Middle frontal gyrus (tissue), 1 donor: ENCODE measurements around the gene ARHGAP4.

Experiments
- DNase-seq: peaks from one replicate; pipeline ENCODE4 v3.0.0-alpha.2; 2015; ENCODE audit warnings: low spot score; ENCODE audit errors: extremely low spot score

The ARHGAP4 gene

GRCh38 chrX:153907456-153907855 is 18.6 kb downstream of the ARHGAP4 start:
- DNase-seq, result no peak

DNA sequence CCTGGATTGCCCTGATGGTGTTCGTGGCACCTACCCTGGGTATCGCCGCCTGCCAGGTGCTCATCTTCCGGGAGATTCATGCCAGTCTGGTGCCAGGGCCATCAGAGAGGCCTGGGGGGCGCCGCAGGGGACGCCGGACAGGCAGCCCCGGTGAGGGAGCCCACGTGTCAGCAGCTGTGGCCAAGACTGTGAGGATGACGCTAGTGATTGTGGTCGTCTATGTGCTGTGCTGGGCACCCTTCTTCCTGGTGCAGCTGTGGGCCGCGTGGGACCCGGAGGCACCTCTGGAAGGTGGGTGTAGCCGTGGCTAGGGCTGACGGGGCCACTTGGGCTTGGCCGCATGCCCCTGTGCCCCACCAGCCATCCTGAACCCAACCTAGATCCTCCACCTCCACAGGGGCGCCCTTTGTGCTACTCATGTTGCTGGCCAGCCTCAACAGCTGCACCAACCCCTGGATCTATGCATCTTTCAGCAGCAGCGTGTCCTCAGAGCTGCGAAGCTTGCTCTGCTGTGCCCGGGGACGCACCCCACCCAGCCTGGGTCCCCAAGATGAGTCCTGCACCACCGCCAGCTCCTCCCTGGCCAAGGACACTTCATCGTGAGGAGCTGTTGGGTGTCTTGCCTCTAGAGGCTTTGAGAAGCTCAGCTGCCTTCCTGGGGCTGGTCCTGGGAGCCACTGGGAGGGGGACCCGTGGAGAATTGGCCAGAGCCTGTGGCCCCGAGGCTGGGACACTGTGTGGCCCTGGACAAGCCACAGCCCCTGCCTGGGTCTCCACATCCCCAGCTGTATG is 19.7 kb downstream of the ARHGAP4 start:
- DNase-seq, result no peak

- no peak for DNase-seq
Measured at GRCh38 chrX:153905481-153906095, 20.5 kb downstream of the ARHGAP4 start.

GRCh38 chrX:153903991-153904957 is 21.8 kb downstream of the ARHGAP4 start, which contains the start of gene AVPR2:
Gene AVPR2, plus strand, starts transcription at chrX:153904673. Its CDS starts 473 bp downstream, at chrX:153905146.
- no peak for DNase-seq

DNA sequence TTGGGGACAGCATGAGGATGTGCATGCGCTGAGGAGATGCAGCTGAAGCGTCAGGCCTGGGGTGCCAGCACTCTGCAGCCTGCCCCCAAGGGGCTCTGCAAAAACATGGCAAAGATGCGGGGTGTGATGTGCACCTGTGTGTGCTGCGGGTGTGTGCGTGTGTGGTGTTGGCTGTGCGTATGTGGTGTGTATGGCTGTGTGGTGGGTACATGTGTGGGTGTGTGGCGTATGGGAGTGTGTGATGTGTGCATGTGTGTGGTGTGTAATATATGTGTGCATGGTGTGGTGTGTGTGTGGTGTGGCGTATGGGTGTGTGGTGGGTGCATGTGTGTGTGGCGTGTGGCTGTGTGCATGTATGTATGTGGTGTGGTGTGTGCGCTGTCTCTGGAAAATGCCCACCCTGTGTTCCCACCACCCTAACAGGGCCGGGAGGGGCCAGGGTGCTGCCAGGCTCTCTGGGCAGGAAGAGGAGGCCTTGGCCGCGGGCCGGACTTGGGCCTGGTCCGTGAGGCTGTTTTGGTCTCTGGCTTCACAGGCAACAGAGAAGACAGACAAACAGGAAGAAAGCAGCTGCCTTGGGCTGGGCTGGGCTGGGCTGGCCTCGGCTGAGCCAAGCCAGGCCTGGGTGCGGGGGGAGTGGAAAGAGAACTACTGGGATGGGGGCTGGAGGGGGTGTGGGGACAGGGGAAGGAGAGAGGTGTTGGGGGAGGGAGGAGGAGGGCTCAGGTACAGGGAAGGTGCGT is 22.7 kb downstream of the ARHGAP4 start:
- DNase-seq, result no peak

DNA sequence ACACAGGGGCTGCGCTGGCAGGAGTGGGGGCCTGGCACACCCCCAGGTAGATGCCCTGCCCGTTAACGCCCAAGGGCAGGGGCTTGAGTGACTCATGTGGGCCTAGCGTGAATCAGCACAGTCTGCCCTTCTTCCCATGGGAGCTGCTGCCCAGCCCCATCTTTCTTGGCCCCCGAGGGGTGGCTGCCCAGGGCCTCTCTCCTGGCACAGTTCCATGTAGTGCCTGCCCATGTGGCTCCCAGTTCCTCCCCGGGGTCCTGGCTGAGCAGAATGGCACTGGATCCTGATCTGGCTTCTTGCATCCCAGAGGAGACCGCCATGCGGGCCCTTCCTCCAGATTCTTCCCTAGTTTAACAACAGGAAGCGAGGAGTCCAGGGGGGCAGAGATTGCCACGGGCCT is 23.7 kb downstream of the ARHGAP4 start:
- no peak for DNase-seq

GRCh38 chrX:153901753-153902140 is 24.3 kb downstream of the ARHGAP4 start:
- DNase-seq, result no peak

- DNase-seq, result no peak
Measured at GRCh38 chrX:153900831-153901752, 25.0 kb downstream of the ARHGAP4 start.

GRCh38 chrX:153897899-153898298 is 28.2 kb downstream of the ARHGAP4 start:
- no peak for DNase-seq

DNA sequence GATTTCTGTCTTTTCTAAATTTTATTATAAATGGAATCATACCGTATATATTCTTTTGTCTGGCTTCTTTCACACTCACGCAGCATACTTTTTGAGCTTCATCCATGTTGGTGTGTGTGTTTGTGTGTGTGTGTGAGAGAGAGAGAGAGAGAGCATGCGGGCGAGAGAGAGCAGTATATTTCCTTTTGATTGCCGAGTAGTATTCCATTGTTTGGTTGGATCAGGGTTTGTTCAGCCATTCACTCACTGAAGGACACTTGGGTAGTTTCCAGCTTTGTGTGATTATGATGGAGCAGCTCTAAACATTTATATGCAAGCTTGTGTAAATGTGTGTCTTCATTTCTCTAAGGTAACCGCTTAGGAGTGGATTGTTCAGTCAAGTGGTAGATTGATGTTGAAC is 36.9 kb downstream of the ARHGAP4 start:
- DNase-seq, result no peak

- no peak for DNase-seq
Measured at GRCh38 chrX:153888344-153888743, 37.7 kb downstream of the ARHGAP4 start.

DNA sequence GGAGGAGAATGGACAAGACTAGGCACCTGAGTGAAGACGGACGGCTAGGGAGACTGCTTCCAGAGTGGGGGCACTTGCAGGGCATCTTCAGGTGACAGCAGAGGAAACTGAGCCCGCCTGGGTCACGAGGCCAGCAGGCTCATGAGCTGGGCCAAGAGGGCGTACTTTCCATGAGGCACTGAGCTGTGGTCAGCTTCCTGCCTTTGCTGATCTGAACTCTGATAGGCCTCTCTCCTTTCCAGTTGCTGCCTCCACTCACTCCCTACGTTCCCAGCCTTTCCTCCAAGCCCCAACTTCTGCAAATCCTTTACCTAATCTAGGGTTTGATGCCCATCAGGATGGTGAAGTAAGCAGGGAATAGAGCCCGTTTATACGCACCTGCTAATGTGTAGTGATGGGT is 38.7 kb downstream of the ARHGAP4 start:
- DNase-seq, result no peak

DNA sequence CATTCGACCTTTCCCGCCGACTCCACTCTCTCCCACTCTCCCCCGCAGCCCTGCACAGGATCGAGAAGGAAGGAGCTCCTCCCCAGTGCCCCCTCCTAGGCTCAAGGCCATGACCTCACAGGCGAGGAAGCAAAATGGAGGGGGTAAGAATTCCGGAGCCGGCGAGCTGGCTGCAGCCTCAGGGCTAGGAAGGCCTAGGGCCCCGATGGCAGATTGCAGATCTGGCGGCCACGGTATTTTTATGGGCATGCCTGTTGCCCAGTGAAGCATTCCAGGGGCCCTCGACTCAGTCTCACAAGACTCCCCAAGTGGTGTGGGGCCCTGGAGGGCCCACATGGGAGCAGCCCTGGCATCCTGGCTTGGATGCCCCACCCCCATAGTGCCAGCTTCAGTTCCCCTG is 39.1 kb downstream of the ARHGAP4 start:
- DNase-seq, result no peak

GRCh38 chrX:153885968-153886903 is 39.8 kb downstream of the ARHGAP4 start, which contains the start of gene L1CAM:
Gene L1CAM, minus strand, starts transcription at chrX:153886173. Its CDS starts 10,337 bp downstream, at chrX:153875836.
- DNase-seq, result no peak

DNA sequence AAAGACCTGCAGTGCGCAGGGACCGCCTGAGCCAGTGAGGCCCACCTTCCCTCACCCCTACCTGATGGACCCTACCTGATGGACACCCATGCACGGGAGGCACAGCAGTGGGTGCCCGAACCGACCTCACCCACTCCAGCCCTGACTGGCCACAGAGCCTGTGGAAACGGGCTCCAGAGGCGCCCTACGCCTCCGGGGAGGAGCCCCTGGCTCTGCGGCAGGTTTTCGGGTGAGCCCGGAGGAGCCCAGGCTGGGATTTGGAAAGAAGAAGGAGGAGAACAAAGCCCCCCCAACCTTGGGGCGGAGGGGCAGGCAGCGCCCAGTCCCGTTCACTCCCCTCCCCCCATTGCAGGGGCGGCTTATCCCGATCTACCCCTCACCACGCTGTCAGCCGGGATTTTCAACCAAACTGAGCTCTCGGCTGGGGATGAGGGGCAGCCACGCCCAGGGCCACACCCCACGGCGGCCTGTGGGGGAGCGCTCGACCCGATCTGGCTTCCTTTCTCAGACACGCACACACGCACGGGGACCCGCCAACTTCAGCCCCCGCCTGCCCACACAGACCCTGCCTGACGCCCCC is 40.8 kb downstream of the ARHGAP4 start:
- DNase-seq, result no peak

- DNase-seq, result no peak
Measured at GRCh38 chrX:153884590-153884989, 41.5 kb downstream of the ARHGAP4 start.

DNA sequence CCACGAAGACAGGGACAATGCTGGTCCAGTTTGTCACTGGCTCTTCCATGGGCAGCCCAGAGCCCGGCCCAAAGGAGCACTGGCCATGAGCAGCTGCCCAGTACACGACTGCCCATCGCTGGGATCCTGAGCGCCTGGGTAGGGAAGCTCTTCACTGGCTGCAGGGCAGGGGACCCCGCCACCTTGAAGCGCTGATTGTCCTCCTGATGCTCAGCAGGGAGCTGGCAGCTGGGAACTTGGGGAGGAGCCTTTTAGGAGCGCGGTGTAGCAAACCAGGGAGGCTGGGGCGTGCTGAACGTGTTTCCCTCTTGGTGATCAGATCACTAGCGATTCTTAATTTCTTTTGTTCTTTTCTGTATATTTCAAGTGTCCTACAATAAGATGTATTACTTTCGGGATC is 41.9 kb downstream of the ARHGAP4 start:
- no peak for DNase-seq

DNA sequence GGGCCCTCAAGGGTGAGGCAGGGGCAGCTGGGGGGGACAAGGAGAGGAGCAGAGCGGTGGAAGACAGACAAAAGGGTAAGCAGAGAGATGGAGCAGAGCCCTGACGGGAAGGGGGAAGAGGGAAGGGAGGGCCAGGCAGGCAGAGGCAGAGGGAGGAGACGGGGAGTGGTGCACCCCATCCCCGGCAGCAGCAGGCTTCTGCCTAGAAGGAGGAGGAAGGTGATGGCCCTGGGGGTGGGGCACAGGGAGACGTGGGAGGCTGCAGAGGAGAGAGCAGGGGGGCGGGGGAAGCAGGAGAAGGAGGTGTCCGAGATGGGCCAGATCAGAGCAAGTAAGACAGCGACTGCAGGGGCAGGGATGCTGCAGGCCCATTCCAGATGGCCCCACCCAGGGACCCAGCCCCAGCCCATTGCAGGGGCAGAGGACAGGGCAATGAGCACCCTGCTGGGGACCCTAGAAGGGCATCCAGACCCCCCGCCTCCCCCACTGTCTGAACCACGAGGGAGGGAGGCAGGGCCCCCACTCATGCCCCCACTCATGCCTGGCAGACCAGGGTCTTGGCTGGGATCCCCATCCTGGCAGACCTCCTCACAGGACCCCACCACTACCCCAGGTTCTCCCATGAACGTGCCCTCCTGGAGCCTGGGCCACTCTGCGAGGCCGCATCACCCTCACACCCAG is 42.8 kb downstream of the ARHGAP4 start:
- DNase-seq, result no peak
